DOHH2 (cell line): ENCODE measurements around the gene DERL2.

Experiments
- CTCF ChIP-seq: fragments of 200-600 bp; sonication (generic); IDR thresholded peaks from one replicate; pipeline ENCODE4 v1.5.1; 2014; ENCODE audit warnings: antibody characterized with exemption, mild to moderate bottlenecking, low read depth, low read length; ENCODE audit not compliant: poor library complexity, severe bottlenecking
- EZH2phosphoT487 ChIP-seq: fragments of 200-600 bp; sonication (generic); IDR thresholded peaks from 2 replicates; pipeline ENCODE4 v1.6.1; 2017; ENCODE audit warnings: borderline replicate concordance, mild to moderate bottlenecking, antibody characterized with exemption, low read length, moderate library complexity, mixed read lengths

GRCh38 chr17:5438716-5439445 is 47.1 kb downstream of the DERL2 start, which contains the start of gene C1QBP:
- TF ChIP-seq CTCF (peak; percentile 96), EZH2phosphoT487 (no peak)
